ENCODE results near the gene ZNF688. TPM values are rescaled to one million over a fixed set of nuclear protein-coding genes. Genes with fewer than 3 reads are reported as not detected.

Gene ZNF688
- total and polyA plus RNA-seq, 2 experiments from 2014 or later: 10.4 to 14.7 TPM

DNA sequence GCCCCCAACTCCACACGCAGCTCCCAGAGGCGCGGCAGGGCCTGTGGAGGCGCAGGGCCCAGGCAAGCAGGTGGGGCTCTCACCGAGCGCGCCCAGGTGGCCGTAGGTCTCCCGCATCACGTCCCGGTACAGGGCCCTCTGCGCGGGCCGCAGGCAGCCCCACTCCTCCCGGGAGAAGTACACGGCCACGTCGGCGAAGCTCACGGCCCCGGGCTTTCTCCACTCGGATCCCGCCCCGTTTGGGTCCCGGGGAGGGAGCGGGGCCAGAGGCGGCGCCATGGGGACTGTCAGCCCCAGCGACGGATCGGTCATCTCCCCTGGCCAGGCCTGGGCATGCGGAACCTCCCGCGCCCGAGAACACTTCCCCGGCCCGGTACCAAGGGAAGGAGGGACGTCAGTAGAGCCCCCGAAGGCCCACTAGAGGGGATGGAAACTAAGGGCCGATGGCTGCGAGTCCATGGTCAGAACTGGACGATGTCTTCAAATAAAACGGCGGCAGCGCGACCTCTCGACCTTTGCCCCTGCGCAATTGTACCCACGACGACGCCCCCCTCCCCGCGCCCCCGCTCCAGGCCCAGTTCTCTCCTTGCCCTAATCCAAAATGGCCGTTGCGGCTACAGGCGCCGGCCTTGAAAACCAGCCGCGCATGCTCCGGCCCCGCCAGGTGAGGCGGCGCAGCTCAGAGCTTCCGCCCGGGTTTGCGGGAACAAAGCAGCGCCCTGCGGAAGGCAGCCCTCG lies 37.0 kb downstream of the ZNF688 start, which contains the start of gene ZNF747:
Gene ZNF747 (minus strand): TSS at position 491 of the 738 bp plus-strand sequence. CDS start 179 bp downstream, at position 312.
- Histone ChIP-seq H3K36me3 (ENCODE audit: low read depth) (no peaks in the 10 kb centered on the region), H3K27me3 (replicated peaks; ENCODE audit: insufficient read depth) (no peaks in the 10 kb centered on the region), H3K4me3 (peak within 1 kb of the TSS; percentile 80), H3K4me1 (ENCODE audit: insufficient read depth) (no peaks in the 10 kb centered on the region), H3K27ac (peak within 1 kb of the TSS; percentile 79), H3K9me2 (ENCODE audit: insufficient read depth) (no peaks in the 10 kb centered on the region), H3K9me3 (ENCODE audit: low read depth) (no peaks in the 10 kb centered on the region), H4K20me1 (ENCODE audit: insufficient read depth) (no peaks in the 10 kb centered on the region), H3K79me2 (ENCODE audit: insufficient read depth) (peaks cover 24% of the 10 kb centered on the region), H3F3A (ENCODE audit: insufficient read depth) (no peaks in the 10 kb centered on the region), H3K4me2 (ENCODE audit: unreplicated experiment) (peak within 1 kb of the TSS; percentile 89), H2AFZ (peak within 1 kb of the TSS; percentile 96), H3K9ac (peak within 1 kb of the TSS; percentile 92)
- in situ Hi-C loops (cut with MboI): no loop called here
- DNase-seq: peak; percentile 88
- TF ChIP-seq EZH2phosphoT487 (IDR thresholded peaks at IDR 0.05; ENCODE audit: insufficient read depth, low read depth) (no peak), EZH2 (IDR thresholded peaks at IDR 0.05; ENCODE audit: insufficient read depth, poor library complexity, severe bottlenecking) (no peak)
- WGBS, 2 experiments (ENCODE audit: low coverage in 1 of 2, low lambda C conversion rate in 2 of 2, missing lambda C conversion rate in 2 of 2): 1 to 3% methylated on average over 45 to 50 of the region's 70 CpGs

DNA sequence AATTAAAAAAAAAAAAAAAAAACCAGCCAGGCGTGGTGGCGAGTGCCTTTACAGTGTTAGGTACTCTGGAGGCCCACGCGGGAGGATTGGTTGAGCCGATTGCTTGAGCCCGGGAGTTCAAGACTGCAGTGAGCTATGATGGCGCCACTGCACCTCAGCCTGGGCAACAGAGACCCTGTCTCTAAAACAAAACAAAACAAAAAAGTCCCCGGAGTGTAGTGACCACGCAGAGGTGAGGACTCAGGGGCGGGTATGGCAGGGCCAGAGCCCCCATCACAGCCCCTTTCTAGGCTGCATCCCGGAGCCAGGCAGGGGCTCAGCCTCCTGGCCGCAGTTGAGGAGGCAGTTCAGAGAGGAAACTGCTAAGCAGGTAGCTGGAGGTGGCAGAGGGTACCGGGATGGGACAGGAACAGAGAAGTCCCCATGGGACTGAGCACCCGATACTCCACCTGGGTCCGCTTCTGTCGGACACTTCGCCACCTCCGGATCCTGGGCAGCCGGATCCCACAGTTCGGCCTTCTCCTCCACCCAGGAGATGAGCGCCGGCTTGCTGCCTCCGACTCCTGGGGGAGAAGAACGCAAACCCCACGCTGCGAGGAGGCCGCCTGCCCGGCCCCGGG lies 37.7 kb downstream of the ZNF688 start:
- Histone ChIP-seq H3K27me3 (replicated peaks; ENCODE audit: insufficient read depth) (no peaks in the 10 kb centered on the region), H2AFZ (peak overlapping the region; percentile 96), H3K36me3 (ENCODE audit: low read depth) (no peaks in the 10 kb centered on the region), H3K4me1 (ENCODE audit: insufficient read depth) (no peaks in the 10 kb centered on the region), H3K4me3 (peak overlapping the region; percentile 80), H3K27ac (peak overlapping the region; percentile 79), H3F3A (ENCODE audit: insufficient read depth) (no peaks in the 10 kb centered on the region), H3K9ac (peak overlapping the region; percentile 92), H3K79me2 (ENCODE audit: insufficient read depth) (peaks cover 24% of the 10 kb centered on the region), H4K20me1 (ENCODE audit: insufficient read depth) (no peaks in the 10 kb centered on the region), H3K4me2 (ENCODE audit: unreplicated experiment) (peak overlapping the region; percentile 89), H3K9me3 (ENCODE audit: low read depth) (no peaks in the 10 kb centered on the region), H3K9me2 (ENCODE audit: insufficient read depth) (no peaks in the 10 kb centered on the region)
- WGBS, 2 experiments (ENCODE audit: low coverage in 1 of 2, low lambda C conversion rate in 2 of 2, missing lambda C conversion rate in 2 of 2): 16 to 17% methylated on average over 23 to 27 of the region's 29 CpGs
- TF ChIP-seq EZH2phosphoT487 (IDR thresholded peaks at IDR 0.05; ENCODE audit: insufficient read depth, low read depth): no peak
- TF ChIP-seq EZH2 (IDR thresholded peaks at IDR 0.05; ENCODE audit: insufficient read depth, poor library complexity, severe bottlenecking): no peak
- in situ Hi-C loops (cut with MboI): no loop called here
- peak; percentile 62 for DNase-seq

GRCh38 chr16:30533146-30533522 lies 38.4 kb downstream of the ZNF688 start:
- peaks cover 5% of the 10 kb centered on the region; the same call in 1 of the 2 replicates for H3F3A ChIP-seq (ENCODE audit: insufficient read depth)
- in situ Hi-C loops (cut with MboI): no loop called here
- no peaks in the 10 kb centered on the region for H3K9me3 ChIP-seq (ENCODE audit: low read depth)
- no peaks in the 10 kb centered on the region for H3K9me2 ChIP-seq (ENCODE audit: insufficient read depth)
- 77 to 80% methylated on average over 11 of the region's 11 CpGs for WGBS, 2 experiments (ENCODE audit: low coverage in 1 of 2, low lambda C conversion rate in 2 of 2, missing lambda C conversion rate in 2 of 2)
- no peaks in the 10 kb centered on the region for H3K36me3 ChIP-seq (ENCODE audit: low read depth)
- peak overlapping the region; percentile 89 for H3K4me2 ChIP-seq (ENCODE audit: unreplicated experiment)
- no peaks in the 10 kb centered on the region for H3K4me1 ChIP-seq (ENCODE audit: insufficient read depth)
- peaks cover 24% of the 10 kb centered on the region for H3K79me2 ChIP-seq (ENCODE audit: insufficient read depth)
- no peaks in the 10 kb centered on the region for H3K27me3 ChIP-seq (replicated peaks; ENCODE audit: insufficient read depth)
- H3K4me3 ChIP-seq: peak overlapping the region; percentile 80; the same call in 1 of the 2 replicates
- TF ChIP-seq EZH2phosphoT487 (IDR thresholded peaks at IDR 0.05; ENCODE audit: insufficient read depth, low read depth) (no peak), EZH2 (IDR thresholded peaks at IDR 0.05; ENCODE audit: insufficient read depth, poor library complexity, severe bottlenecking) (no peak)
- no peak overlapping the region for H3K9ac ChIP-seq
- DNase-seq: no peak
- no peak overlapping the region for H2AFZ ChIP-seq
- no peaks in the 10 kb centered on the region for H4K20me1 ChIP-seq (ENCODE audit: insufficient read depth)
- H3K27ac ChIP-seq: no peak overlapping the region

- no peak for DNase-seq
- Histone ChIP-seq H3K9me3 (ENCODE audit: low read depth) (no peaks in the 10 kb centered on the region), H3F3A (ENCODE audit: insufficient read depth) (peaks cover 11% of the 10 kb centered on the region), H4K20me1 (ENCODE audit: insufficient read depth) (no peaks in the 10 kb centered on the region), H3K27ac (no peak overlapping the region), H3K4me1 (ENCODE audit: insufficient read depth) (peaks cover 6% of the 10 kb centered on the region), H2AFZ (no peak overlapping the region), H3K36me3 (ENCODE audit: low read depth) (no peaks in the 10 kb centered on the region), H3K9me2 (ENCODE audit: insufficient read depth) (no peaks in the 10 kb centered on the region), H3K79me2 (ENCODE audit: insufficient read depth) (peaks cover 24% of the 10 kb centered on the region), H3K4me2 (ENCODE audit: unreplicated experiment) (no peak overlapping the region), H3K9ac (no peak overlapping the region), H3K27me3 (replicated peaks; ENCODE audit: insufficient read depth) (no peaks in the 10 kb centered on the region), H3K4me3 (no peak overlapping the region)
- no peak for TF ChIP-seq EZH2 (IDR thresholded peaks at IDR 0.05; ENCODE audit: insufficient read depth, poor library complexity, severe bottlenecking)
- TF ChIP-seq EZH2phosphoT487 (IDR thresholded peaks at IDR 0.05; ENCODE audit: insufficient read depth, low read depth): no peak
- in situ Hi-C loops (cut with MboI): no loop called here
- 95 to 97% methylated on average over 28 to 57 of the region's 57 CpGs for WGBS, 2 experiments (ENCODE audit: low coverage in 1 of 2, low lambda C conversion rate in 2 of 2, missing lambda C conversion rate in 2 of 2)
These were observed 39.0 kb downstream of the ZNF688 start for GRCh38 chr16:30532285-30533145.
